ENCODE data around the gene PPFIA2.

Gene PPFIA2

DNA sequence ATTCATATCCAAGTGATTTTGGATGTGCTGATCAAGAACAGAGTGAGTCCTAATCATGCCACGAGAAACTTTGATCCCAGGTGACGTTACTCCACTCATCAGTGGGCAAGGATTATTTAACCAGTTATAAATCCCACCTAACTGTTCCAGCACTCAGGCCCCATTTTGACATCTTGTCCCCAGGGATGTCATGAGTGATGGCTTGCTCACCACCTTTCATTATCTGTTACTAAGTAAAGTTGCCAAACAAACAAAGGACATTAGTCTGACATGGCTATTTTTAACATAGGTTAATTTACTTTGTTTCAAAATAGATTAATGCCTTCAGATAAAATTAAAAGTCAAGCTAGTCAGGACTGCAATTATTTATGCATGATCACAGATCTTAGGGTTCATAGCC lies 425.3 kb downstream of the PPFIA2 start:
- no peak for DNase-seq

DNA sequence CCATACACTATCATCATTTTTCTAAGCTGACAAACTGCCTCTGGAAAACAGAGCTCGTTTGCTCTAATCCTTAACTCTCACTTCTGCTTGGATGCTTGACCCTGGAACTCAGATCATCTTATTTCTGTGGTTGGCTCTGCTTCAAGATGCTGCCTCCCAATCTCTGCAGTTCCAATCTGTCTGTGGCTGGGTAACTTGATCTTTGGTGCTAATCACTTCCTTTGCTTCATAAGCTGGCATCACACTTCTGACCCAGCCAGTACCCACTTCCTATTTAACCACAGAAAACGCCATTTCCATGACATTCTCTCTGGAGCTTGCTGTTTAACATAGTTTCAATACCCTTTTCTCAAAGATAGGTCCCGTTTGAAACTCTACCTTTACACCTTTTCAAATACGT lies 427.1 kb downstream of the PPFIA2 start:
- no peak for DNase-seq

DNA sequence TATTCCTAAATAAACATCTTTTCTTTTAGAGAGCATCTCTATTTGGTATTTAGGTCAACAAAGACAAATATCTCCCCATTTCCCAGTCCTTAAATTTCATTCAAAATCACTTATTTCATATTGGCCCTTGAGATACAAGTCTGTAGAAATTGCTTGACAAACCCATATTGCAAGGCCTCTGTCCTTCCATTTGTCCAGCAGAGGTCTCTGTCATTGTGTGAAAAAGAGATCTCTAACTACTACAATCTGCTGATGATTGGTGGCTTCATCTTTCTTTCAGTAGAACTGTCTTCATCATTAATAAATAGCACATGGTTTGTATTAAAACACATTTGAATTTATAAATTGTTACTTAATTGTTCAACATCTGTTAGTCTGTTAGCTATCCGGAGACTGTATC lies 428.7 kb downstream of the PPFIA2 start:
- no peak for DNase-seq

DNA sequence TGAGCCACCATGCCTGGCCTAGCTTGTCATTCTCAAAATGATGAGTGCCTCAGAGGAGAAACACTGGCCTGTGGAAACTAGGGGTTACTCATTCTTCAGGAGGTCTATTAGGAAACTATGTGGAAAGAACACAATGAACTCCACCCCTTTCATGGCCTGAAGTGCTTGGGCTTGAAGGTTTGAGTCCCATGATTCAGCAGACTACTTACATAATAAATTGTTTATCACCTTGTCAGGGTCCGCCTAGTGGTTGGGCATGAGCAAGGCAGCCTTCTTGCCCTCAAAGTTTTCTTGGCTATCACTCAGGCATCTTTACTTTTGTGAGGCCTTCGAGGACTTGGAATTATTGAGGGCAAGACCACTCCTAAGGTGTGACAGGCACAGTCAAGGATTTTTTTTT lies 430.1 kb downstream of the PPFIA2 start:
- no peak for DNase-seq

DNA sequence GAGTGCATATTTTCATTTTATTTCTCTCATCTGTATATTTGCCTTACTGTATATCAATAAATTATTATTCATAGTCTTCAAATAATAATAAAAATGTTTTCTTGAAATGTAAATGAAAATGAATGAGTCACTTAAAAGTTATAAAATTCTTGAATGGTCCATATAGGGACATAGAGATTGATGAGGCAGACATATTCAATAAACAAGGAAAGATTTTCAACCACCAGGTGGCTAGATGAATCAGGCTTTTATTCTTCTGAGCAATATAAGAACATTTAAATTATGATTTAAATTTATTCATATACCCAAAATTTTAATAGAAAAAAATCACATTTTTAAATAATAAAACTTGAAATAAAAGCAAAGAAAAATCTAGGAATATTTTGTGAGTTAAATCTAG lies 431.7 kb downstream of the PPFIA2 start:
- no peak for DNase-seq

DNA sequence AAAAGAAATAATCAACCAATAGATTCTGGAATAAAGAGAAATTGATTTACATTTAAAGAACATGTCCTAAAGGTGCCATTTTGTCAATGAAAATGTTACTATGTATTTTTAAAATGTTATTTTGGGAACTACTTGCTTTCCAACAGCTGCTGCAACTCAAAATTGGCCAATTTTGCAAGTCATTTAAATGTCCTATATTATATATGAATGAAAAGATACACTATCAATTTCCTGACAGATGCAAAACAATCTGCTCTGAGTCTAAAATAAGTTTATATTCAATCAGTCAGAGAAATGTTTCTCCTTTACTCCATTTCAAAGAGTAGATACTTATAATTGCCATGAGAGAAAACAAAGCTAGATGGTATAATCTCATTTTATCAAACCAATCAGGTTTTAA lies 434.1 kb downstream of the PPFIA2 start:
- DNase-seq, result no peak

DNA sequence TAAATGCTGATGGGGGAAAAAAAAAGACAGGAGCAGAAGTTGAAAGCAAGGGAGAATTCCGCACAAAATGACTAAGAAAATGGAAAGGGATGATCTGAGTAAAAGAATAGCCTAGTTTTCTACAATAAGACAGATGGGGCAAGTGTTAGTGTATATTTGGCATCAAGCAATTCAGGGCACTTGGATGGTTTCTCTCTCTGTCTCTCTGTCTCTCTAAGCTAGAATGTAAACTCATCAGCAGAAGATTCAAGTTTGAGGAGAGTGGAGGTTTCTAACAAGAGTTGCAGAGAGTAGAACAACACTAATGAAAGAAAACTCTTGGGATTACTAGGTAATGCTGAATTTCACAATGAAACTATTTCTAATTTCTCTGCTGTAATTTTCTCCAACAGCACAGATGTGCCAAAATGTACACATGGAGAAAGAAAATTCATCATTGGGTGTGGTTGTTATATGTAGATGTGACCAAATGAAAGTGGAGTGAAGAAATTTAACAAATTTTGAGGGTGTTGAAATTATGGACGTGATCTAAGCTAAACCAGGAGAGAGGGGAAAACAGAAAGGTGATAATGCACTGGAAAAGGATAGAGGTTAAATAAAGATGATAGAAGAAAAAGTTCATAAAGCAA lies 444.1 kb downstream of the PPFIA2 start:
- no peak for DNase-seq

DNA sequence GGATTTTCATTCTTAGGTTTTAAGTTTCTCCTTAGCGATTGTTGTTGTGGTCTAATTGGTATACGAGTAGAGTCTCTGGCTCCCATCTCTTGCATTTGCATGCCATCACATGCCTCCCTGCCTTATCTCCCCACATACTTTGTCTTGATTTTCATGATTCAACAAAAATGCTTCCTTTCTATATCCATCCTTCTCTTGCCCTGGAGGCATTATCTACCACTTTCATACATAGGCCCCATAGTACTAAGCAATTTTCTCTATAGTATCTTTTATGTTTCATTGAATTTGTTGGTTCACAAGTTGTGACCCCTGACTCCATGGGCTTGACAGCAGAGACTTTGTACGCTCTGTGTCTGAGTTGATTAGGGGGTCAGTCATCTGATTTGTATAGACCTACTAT lies 455.2 kb downstream of the PPFIA2 start:
- no peak for DNase-seq

DNA sequence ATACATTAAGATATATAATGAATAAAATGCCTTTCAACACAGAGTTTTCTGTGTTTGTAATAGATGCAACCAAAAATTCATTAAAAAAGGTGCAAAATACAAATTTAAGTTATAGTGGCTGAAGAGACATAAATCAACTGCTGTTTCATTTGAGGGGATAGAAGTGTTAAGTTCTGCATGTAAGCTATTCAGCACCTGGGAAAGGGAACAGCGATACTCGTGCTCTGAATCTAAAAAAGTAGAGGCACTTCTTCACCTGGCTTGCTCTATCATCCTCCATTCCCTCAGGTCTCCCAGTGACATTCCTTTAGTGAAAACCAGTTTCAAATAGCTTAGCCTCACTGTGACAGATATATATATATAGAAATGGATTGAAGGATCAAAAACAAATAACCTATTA lies 458.7 kb downstream of the PPFIA2 start:
- DNase-seq, result no peak

DNA sequence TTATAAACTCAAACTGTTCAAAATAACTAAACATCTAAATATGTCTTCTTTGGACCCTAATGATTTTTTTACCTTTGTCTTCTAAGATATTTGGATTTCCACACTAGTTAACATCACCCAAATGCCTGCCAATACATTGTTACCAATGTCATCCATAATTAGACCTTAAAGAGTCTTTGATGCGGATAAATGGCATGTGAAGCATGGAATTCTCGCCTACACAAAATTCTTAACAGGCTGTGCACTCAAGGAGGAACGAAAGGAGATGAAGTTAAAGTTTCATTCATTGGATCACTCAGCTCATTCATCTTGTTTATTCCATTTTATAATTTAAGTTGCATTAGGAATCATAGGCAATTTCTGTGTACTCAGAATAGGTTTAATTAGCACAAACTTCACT lies 461.5 kb downstream of the PPFIA2 start:
- DNase-seq, result no peak

DNA sequence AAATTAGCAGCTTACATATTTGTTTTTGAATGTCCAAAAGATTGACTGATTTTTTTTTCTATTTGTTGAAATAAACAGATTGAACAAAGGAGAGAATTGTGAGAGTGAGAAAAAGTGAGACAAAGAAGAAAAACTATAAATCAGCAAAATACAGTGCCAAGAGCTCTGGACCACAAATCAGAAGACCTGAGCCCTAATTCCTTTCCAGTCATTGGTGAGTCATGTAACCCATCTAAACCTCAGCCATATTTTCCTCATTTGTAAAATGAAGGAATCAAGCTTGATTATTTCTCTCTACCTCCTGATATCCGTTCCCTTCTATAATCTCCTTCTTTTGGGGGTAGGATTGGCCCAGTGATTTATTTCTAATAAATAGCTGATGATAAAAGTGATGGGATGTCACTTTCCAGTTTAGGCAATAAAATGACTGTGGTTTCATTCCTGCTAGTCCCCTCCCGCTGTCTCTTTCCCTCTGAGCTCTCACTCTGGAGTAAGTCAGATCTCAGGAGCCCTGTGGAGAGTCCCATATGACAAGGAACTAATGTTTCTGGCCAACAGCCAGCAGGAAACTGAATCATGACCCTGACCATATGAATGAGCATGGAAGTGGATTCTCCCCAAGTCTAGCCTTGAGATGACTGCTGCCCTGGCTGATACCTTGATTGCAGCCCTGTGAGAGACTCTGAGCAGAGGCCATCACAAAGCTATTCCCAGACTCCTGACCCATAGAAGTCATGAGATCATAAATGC lies 462.4 kb downstream of the PPFIA2 start:
- no peak for DNase-seq

DNA sequence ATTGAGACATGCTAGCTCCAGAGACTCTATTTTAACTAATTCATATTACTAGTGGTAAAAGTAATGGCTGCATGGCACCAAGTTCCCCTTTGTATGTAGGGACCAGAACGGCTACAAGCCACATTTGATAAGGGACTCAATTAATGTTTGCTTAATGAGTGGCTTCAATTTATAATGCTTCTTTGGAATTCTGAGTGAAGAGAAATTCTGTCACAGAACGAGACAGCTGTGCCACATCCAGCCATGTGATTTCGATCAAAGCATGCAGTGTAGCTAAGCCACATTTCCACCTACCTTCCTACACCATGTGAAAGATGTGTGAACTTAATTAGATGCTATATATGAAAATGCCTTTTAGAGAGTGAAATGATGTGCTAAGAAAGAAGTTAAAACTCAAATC lies 463.9 kb downstream of the PPFIA2 start:
- no peak for DNase-seq

DNA sequence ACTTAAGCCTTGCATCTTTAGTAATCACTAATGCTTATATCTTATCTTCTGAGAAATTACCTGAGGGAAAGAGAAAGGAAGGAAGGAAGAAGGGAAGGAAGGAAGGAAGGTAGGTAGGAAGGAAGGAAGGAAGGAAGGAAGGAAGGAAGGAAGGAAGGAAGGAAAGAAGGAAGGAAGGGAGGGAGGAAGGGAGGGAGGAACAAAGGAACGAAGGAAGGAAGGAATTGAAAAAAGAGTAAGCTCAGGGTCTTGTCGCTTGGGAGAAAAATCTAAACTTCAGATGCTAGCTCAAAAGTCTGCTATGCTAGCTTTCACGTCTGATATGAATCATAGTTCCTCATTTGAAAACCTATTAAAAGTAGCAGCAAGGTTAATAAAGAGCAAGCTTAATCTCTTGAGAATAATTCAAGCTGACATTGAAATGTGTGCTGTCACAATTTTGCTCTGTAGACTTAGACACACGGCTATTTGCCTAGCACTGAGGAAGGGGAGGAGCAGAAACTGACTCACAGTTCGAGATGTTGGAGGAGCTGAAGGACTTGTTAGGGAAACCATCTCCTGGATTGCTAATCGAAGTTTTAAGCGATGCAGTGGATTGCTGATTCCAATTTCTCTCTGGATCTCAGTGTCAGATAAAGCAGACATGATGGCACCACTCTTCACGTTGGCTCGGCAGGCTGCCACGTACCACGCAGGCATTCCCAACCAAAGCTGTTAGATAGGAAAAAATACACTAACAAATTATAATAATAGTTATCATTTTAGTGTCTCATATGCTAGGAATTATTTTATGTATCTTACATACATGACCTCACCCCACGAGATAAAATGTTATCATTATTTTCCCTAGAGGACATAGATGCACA lies 464.6 kb downstream of the PPFIA2 start:
- DNase-seq, result no peak

DNA sequence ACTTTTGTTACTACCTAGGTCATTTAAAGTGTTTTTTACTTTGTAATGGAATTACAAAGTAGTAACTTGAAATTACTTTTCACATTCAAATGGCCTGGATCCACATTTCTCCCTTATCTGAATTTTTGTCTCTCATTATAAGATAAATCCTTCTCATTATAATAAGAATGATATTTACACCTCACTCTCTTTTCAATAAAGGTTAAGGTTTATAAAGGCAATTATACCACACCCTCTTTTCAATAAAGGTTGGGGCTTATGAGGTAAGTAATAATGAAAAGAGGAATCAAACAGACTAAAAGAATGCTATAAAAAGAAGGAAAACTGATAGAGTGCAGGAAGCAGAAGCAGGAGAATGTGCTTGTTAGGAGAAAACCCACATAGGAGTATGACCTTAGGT lies 470.5 kb downstream of the PPFIA2 start:
- DNase-seq, result no peak

DNA sequence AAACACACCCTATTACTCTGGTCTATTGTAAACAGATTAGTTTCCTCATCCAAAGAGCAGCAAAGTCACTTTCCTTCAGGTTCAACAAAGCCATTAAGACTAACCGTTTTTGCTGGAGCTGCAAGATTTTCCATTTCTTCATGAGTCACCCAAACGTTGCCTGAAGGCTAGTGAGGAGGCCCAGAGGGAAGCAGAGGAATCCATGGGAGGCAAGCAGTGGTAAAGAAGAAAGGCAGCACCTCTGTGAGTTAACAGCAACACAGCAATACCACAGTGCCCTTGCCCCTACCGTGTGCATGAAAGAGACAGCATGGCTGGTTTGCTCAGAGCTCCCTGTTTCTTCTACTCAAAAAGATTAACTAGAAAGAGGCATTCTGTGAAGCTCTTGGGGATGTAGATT lies 475.0 kb downstream of the PPFIA2 start:
- no peak for DNase-seq

DNA sequence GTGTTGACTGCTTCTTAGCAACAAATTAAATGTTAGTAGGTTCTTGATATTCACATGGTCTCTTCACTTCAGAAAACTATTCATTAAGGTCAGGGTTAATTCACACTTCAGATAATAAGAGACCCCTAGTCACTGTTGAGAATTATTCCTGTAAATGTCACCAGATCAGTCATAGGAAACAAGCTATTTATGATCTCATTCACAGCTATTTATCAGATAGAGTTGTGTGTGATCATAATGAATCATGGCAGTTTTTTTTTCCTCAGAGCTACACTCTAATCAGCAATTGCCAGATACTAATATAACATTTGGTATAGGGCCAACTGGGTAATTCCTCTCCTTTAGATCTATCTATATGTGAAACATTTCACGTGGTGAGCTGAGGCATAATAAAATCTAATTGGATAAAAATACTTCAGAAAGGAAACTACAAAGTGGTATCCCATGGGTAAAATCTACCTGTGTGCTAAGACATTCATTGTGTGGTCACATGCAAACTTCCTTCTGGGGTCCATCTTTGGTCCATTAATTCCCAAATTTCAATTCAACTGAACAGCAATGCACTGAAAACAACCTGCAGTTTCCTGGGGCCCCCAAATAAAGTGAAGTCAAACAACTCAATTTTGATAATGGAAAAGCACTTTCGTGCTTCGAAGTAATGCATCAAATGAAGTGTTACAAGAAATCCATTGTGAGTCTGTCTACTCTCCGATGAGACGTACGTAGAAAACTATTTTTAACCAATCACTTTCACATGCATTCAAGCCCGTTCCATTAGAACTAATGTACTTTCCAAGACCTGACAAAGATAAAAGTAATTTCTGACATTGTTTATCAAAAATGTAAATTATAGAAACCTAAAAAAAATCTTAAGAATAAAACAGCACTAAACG lies 484.3 kb downstream of the PPFIA2 start:
- no peak for DNase-seq

DNA sequence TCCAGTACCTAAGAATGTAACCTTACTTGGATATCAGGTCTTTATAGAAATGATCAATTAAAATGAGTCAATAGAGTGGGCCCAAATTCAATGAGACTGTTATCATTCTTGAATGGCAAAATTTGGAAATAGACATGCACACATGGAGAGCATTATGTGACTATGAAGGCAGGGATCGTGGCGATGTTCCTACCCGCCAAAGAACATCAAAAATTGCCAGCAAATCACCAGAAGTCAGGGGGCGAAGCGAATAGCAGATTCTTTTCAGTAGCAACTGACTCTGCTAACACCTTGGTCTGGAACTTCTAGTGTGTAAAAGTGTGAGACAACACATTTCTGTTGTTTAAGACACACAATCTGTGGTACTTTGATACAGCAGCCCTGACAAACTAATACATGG lies 488.8 kb downstream of the PPFIA2 start:
- no peak for DNase-seq

DNA sequence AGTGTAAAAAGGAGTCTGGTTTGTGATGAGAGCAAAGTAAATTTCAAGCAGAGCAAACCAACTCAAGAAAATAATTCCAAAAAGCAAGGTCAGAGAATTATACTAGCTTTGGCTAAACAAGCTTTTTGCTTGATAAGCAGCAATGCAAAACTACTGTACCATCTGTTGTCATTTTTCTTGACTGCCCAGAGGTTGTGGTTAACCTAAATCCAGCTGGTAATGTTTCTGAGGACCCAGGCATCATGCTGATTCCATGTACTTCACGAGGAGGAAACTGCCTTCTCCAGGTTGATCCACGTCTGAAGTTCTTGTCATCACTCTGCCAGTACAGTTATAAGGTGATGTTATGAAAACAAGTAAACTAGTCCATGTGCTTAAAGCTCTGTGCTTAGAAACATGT lies 496.1 kb downstream of the PPFIA2 start:
- DNase-seq, result no peak

DNA sequence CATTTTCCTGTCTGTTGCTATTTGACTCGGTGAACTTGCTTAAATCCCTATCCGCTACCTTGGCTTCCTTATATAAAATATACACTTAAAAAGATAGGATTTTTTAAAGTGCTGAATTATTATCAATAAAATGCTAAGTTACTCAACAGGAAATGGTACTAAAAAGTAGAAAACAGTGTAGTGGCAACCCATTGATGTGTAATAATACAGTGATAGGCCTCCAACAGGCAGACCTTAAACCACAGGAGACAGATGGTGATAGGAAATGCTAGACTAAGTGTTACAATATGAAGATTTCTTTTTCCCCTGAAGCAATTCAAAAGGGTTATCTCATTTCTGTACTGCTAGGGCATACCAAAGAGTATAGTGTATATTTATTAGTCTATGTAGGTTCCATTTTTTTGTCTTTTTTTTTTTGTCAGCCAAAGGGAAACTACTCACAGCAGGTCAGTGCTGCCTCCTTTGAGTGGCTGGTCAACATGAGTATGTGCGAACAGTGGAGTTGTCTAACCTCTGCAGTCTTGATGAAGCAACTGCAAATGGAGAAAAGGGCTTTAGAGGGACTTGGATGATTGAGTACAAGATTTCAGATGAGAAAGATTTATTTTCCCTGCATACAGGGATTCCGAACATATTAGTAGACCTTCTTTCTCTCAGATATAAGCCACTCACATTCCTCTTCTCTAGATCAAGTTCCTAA lies 497.5 kb downstream of the PPFIA2 start:
- no peak for DNase-seq

DNA sequence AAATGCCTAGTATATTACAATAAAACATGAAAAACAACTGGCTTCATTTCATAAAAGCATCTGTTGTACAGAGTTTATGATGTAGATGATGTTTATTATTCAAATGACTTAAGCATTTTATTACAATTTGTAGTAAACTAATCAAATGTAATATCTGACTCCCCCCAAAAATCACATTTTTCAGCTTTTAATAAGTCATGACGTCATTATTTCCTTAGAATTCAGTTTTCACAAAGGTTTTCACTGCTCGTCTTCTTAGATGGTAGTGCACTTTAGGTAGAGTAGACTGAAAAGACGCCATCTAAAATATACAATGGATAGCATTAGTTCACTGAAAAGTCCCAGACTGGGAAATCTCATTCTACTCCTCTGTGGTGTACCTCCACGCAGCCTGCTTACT lies 499.8 kb downstream of the PPFIA2 start:
- no peak for DNase-seq

DNA sequence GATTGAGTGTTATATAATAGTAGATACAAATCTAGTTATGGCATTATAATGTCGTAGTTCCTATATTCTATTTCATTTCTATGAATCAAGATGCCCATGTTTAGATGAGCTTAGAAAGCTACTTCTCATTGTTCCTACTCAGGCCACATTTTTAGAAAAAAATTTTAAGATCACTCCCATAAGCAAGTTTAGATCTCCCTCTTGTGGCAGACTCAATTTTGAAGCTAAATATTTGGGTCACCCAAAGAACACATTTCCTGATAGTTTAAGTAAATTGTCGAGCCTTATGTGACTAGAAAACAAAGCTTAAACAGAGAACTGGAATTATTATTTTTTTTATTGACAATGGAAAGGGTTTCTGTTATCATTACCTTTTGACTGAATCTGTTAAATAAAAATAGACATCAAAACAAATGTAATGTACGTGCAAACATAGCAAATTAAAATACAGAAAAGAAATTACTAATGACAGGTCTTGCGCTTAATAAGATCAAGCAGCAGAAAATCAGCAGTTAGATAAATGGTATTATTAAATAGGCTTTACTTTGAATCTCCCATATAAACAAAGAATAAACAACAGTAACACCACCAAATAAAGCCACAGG lies 501.1 kb downstream of the PPFIA2 start:
- no peak for DNase-seq

DNA sequence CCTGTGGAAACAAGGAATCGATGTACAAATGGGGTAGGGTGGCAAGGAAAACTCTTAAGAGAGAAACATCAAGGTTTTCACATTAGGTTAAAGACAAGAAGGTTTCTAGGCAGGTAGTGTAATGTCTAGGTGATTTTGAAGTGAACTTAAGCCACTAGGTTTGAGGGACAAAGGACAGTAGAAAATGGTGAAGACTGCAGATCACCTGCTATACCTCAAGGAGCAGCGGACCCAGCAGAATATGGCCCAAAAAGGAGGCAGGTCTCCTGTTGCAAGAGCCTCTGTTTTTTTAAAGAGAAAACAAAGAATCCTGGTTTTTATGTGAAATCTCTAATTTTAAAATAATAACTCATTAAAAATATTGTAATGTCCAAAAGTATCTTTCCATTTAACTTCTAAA lies 503.2 kb downstream of the PPFIA2 start:
- no peak for DNase-seq

Measured in right hindlimb (tissue), 1 donor.